ENCODE measurements around the gene HERPUD1.
"Not testable (repeated sequence)": the region's sequence is repeated elsewhere in the genome, so short reads cannot be mapped to it uniquely, and the experiment has no call there.

Gene HERPUD1

GRCh38 chr16:56980792-56981724 is 49.1 kb downstream of the HERPUD1 start:
- DNase-seq (ENCODE audit: low spot score), result no peak

DNA sequence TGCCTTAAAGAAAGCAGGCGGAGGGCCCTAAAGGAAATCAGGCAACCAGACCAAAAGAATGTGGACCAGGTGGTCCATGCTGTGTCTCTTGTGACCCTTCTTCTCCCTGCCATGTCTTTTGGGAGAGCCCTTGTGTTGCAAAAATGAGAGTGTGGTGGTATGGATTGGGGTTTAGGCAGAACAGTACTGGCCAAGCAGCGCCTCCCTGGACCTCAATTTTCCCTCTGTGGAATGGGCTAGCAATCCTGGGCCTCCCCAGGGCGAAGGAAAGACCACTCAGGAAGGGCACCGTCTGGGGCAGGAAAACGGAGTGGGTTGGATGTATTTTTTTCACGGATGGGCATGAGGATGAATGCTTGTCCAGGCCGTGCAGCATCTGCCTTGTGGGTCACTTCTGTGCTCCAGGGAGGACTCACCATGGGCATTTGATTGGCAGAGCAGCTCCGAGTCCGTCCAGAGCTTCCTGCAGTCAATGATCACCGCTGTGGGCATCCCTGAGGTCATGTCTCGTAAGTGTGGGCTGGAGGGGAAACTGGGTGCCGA is 49.9 kb downstream of the HERPUD1 start:
- no peak for DNase-seq (ENCODE audit: low spot score)

DNA sequence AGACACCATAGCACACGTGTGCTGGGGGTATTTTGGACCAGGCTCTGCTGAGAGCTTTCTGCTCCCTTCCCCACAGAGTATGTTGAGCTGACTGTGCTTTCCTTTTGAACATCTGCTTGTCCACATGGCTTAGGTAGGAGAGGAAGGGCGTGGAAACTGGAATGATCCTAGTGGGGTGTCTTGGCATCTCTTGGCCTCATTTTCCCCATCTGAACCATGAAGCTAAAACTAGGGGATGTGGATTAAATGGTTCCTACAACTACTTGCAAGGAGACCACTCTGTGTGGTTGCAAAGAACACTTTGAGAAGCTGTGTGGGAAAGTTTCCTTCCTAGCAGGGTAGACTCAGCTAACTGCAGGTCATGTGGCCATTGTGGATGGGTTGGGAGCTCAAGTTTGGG is 50.8 kb downstream of the HERPUD1 start:
- DNase-seq (ENCODE audit: low spot score), result no peak

DNA sequence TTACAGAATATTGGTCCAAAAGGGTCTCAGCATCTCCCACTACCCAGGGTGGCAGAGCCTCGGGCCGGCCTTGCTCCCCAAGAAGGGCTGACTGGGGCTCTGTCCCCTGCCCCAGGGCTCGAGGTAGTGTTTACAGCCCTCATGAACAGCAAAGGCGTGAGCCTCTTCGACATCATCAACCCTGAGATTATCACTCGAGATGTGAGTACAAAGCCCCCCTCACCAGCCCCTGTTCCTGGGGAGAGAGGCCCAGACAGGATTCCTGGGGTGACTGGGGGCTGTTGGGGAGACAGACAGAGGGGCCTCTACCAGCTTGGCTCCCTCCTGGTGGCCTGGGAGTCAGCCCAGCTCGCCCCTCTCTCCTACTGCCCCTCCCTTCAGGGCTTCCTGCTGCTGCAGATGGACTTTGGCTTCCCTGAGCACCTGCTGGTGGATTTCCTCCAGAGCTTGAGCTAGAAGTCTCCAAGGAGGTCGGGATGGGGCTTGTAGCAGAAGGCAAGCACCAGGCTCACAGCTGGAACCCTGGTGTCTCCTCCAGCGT is 51.3 kb downstream of the HERPUD1 start:
- DNase-seq (ENCODE audit: low spot score), result peak; percentile 50

DNA sequence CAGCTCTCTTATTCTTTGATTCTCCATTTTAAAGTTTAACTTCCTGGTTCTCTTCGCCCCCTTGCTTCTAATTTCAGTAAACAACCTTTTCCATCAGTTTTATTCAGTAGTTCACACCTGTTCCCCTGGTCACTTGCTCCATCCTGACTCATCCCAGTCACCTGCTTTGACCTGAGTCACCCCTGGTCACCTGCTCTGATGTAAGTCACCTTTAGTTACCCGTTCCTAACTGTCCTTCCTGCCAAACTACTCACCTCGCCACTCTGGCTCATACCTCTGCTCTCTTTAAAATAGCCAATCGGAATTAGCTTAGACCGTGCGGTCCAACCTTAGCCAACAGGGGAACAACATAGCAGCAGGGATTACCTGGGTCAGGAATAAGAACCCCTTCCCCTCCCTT is 52.7 kb downstream of the HERPUD1 start:
- DNase-seq (ENCODE audit: low spot score), result no peak

- no peak for DNase-seq (ENCODE audit: low spot score)
These were observed 53.5 kb downstream of the HERPUD1 start for GRCh38 chr16:56985288-56985961.

- no peak for DNase-seq (ENCODE audit: low spot score)
These were observed 54.0 kb downstream of the HERPUD1 start for GRCh38 chr16:56985962-56986360.

DNA sequence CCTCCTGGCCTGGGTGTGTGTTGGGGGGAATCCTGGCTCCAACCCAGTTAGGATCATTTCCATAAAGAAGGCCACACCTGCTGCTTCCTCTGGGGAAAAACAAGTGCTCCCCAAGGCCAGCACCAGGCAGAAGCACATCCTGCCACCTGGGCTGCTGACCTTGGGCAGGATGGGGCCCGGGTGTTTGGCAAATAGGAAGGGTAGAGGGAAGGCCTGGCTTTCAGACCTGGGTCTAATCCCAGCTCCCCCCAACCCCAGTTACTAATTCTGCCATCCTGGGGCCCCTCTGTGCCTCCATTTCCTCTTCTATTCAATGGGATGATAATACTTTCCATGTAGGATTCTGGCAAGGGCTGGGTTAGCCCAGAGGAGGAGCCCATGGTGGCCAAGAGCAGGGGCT is 54.4 kb downstream of the HERPUD1 start:
- no peak for DNase-seq (ENCODE audit: low spot score)

- DNase-seq (ENCODE audit: low spot score), result not testable (repeated sequence)
These were observed 55.0 kb downstream of the HERPUD1 start for GRCh38 chr16:56986908-56987307.

DNA sequence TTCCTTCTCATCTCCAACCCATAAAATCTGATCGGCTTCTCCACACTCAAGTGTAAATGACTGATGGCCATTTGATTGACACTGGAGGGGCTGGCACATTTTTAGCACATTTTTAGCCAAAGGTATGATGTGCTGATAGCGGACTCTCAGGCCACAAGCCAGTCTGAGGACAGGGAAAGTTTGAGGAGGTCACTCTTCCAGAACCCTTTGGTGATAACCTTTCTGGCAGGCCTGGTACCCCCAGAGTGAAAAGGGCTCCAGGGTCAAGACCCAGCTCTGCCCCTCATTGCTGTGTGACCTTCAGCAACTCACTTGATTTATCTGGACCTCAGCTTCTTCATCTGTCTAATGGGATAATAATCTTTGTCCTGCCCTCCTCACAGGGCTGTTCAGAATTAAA is 55.8 kb downstream of the HERPUD1 start:
- DNase-seq (ENCODE audit: low spot score), result no peak

- no peak for DNase-seq (ENCODE audit: low spot score)
These were observed 56.4 kb downstream of the HERPUD1 start for GRCh38 chr16:56988161-56988947.

GRCh38 chr16:56988948-56989945 is 57.3 kb downstream of the HERPUD1 start, which contains the start of gene NLRC5:
Gene NLRC5 (plus strand): TSS chr16:56989557. CDS start chr16:57020713, 31,156 bp downstream.
- DNase-seq (ENCODE audit: low spot score), result peak; percentile 74

DNA sequence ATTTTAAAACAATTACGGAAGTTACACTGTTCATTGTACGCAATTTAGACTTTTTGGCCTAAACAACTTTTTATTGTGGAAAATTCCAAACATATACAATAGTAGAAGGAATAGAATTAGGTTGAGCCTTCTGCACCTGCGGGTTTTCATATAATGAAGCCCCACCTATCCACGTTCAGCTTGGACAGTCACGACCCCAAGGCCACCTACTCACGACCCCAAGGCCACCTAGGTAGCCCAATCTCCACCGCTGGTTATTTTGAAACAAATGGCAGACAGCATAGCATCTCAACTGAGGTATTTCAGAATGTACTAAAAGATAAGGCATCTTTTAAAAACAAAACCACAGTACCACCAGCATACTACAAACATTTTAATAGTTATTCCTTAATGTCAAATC is 58.0 kb downstream of the HERPUD1 start:
- no peak for DNase-seq (ENCODE audit: low spot score)

GRCh38 chr16:56990407-56991286 is 58.7 kb downstream of the HERPUD1 start:
- no peak for DNase-seq (ENCODE audit: low spot score)

DNA sequence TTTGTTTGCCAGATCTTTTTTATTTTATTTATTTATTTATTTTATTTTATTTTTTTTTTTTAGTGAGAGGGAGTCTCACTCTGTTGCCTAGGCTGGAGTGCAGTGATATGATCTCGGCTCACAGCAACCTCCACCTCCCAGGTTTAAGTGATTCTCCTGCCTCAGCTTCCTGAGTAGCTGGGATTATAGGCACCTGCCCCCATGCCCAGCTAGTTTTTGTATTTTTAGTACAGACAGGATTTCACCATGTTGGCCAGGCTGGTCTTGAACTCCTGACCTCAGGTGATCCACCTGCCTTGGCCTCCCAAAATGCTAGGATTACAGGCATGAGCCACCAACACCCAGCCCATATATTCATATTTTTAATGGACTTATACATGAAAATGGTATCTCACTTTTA is 60.5 kb downstream of the HERPUD1 start:
- not testable (repeated sequence) for DNase-seq (ENCODE audit: low spot score)

GRCh38 chr16:56993204-56993603 is 61.3 kb downstream of the HERPUD1 start:
- no peak for DNase-seq (ENCODE audit: low spot score)

DNA sequence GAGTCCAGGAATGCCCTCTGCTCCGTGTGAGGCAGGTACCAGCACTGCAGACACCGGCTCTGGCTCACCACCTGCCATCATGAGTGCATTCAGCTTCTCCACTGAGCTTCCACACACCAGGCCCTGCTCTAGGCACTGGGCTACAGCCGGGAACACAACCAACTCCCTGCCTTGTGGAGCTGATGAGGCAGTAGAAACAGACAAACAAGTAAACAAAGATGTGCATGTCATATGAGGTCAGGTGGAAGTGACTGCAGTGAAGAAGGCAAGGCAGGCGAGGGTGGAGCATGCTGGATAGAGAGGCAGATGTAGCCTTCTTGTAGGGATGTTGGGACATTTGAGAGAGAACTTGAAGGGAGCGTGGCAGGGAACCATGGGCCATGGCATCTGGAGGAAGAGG is 62.4 kb downstream of the HERPUD1 start:
- DNase-seq (ENCODE audit: low spot score), result no peak
